ENCODE results near the gene RASAL2.

RASAL2 gene

GRCh38 chr1:178458203-178458602, 364.3 kb downstream of the RASAL2 start:
- DNase-seq (ENCODE audit: low spot score) = no peak

- DNase-seq (ENCODE audit: low spot score) = no peak
These were observed 367.2 kb downstream of the RASAL2 start for GRCh38 chr1:178461104-178461503.

- DNase-seq (ENCODE audit: low spot score) = no peak
These were observed 367.8 kb downstream of the RASAL2 start for GRCh38 chr1:178461701-178462100.

- no peak for DNase-seq (ENCODE audit: low spot score)
These were observed 370.2 kb downstream of the RASAL2 start for GRCh38 chr1:178464141-178464540.

- no peak for DNase-seq (ENCODE audit: low spot score)
These were observed 370.7 kb downstream of the RASAL2 start for GRCh38 chr1:178464566-178464965.

- DNase-seq (ENCODE audit: low spot score) = no peak
These were observed 371.1 kb downstream of the RASAL2 start for GRCh38 chr1:178465011-178465410.

GRCh38 chr1:178467837-178468236, 373.9 kb downstream of the RASAL2 start:
- DNase-seq (ENCODE audit: low spot score) = no peak

- no peak for DNase-seq (ENCODE audit: low spot score)
These were observed 376.6 kb downstream of the RASAL2 start for GRCh38 chr1:178470411-178470960.

- no peak for DNase-seq (ENCODE audit: low spot score)
These were observed 378.6 kb downstream of the RASAL2 start for GRCh38 chr1:178472531-178472930.

GRCh38 chr1:178477373-178477772, 383.5 kb downstream of the RASAL2 start:
- no peak for DNase-seq (ENCODE audit: low spot score)

- no peak for DNase-seq (ENCODE audit: low spot score)
These were observed 383.9 kb downstream of the RASAL2 start for GRCh38 chr1:178477841-178478240.

- DNase-seq (ENCODE audit: low spot score) = no peak
These were observed 389.5 kb downstream of the RASAL2 start for GRCh38 chr1:178483251-178483957.

GRCh38 chr1:178484698-178485225, 390.9 kb downstream of the RASAL2 start:
- DNase-seq (ENCODE audit: low spot score) = no peak

GRCh38 chr1:178485541-178485981, 391.7 kb downstream of the RASAL2 start:
- no peak for DNase-seq (ENCODE audit: low spot score)

GRCh38 chr1:178486100-178487069, 392.5 kb downstream of the RASAL2 start:
- DNase-seq (ENCODE audit: low spot score) = no peak

- DNase-seq (ENCODE audit: low spot score) = no peak
These were observed 393.2 kb downstream of the RASAL2 start for GRCh38 chr1:178487070-178487615.

GRCh38 chr1:178488393-178488792, 394.5 kb downstream of the RASAL2 start:
- no peak for DNase-seq (ENCODE audit: low spot score)

- DNase-seq (ENCODE audit: low spot score) = no peak
These were observed 395.5 kb downstream of the RASAL2 start for GRCh38 chr1:178489399-178489798.

GRCh38 chr1:178490136-178490535, 396.2 kb downstream of the RASAL2 start:
- DNase-seq (ENCODE audit: low spot score) = no peak

GRCh38 chr1:178490967-178491366, 397.1 kb downstream of the RASAL2 start:
- no peak for DNase-seq (ENCODE audit: low spot score)

- no peak for DNase-seq (ENCODE audit: low spot score)
These were observed 397.8 kb downstream of the RASAL2 start for GRCh38 chr1:178491721-178492120.

- DNase-seq (ENCODE audit: low spot score) = no peak
These were observed 398.4 kb downstream of the RASAL2 start for GRCh38 chr1:178492341-178492740.

All from iPS-NIHi11 (cell line).